ENCODE measurements around the gene PLPP3. TPM values are rescaled to one million over a fixed set of nuclear protein-coding genes. Genes with fewer than 3 reads are reported as not detected.

Gene PLPP3
- total RNA-seq, 1 experiment from 2014 or later, result 26.7 TPM

GRCh38 chr1:56561227-56562019 lies 17.9 kb downstream of the PLPP3 start:
- no peak overlapping the region for H3K9ac ChIP-seq (ENCODE audit: extremely low read depth, insufficient read length, low read length)
- Mint-ChIP-seq H3K9me3 (no peaks in the 10 kb centered on the region), H3K27ac (peak overlapping the region in 1 of 3 experiments; percentile 83; a peak in 1 of 7 replicates), H3K36me3 (ENCODE audit: insufficient read depth in 1 of 3, low read depth in 3 of 3) (peaks cover 0 to 4% (median 2%) of the 10 kb centered on the region in 3 experiments; a peak in 3 of 7 replicates), H3K4me1 (peaks cover 73% of the 10 kb centered on the region in 2 experiments), H3K4me3 (no peak overlapping the region), H3K27me3 (ENCODE audit: low read depth) (no peaks in the 10 kb centered on the region)
- H2BK12ac ChIP-seq (ENCODE audit: insufficient read length, low read depth, low read length), result no peak overlapping the region
- no peak overlapping the region for H2BK120ac ChIP-seq (ENCODE audit: low read depth, low read length, poor library complexity, severe bottlenecking)
- H4K8ac ChIP-seq (replicated peaks; ENCODE audit: insufficient read length, low read depth, low read length), result no peak overlapping the region
- H3K56ac ChIP-seq (ENCODE audit: insufficient read length, low read depth, low read length), result no peak overlapping the region
- no peak overlapping the region for H3K14ac ChIP-seq (ENCODE audit: insufficient read depth, low read length)
- peaks cover 28% of the 10 kb centered on the region; the same call in 1 of the 2 replicates for H3K79me2 ChIP-seq (ENCODE audit: insufficient read depth, low read length)
- no peaks in the 10 kb centered on the region for H3K9me3 ChIP-seq (ENCODE audit: control insufficient read depth, low read depth, low read length)
- H3K27me3 ChIP-seq (ENCODE audit: insufficient read depth, low read length), result no peaks in the 10 kb centered on the region
- no peak overlapping the region for H2BK5ac ChIP-seq (ENCODE audit: insufficient read length, low read length)
- H3K27ac ChIP-seq (ENCODE audit: insufficient read length, low read depth, low read length), result no peak overlapping the region
- WGBS (ENCODE audit: extremely low coverage, insufficient read length, low lambda C conversion rate), result no CpG with 5 or more reads among the region's 8 CpGs
- no peak overlapping the region for H2AFZ ChIP-seq (ENCODE audit: low read length)
- H3K79me1 ChIP-seq (ENCODE audit: insufficient read depth, low read depth, low read length, poor library complexity, severe bottlenecking), result no peaks in the 10 kb centered on the region
- no peaks in the 10 kb centered on the region for H3K23me2 ChIP-seq (ENCODE audit: insufficient read length, low read depth, low read length, poor library complexity, severe bottlenecking)
- no peak overlapping the region for H3K23ac ChIP-seq (ENCODE audit: insufficient read length, low read depth, low read length)
- no peak overlapping the region for H3T11ph ChIP-seq (ENCODE audit: low read length)
- no peak for DNase-seq
- no peak overlapping the region for H3K4ac ChIP-seq (ENCODE audit: low read depth, low read length)
- no peak overlapping the region for H2BK20ac ChIP-seq (ENCODE audit: low read depth, low read length, poor library complexity, severe bottlenecking)
- TF ChIP-seq CTCF (conservative IDR thresholded peaks at IDR 0.05), result no peak
- H4K20me1 ChIP-seq (ENCODE audit: control insufficient read depth, insufficient read depth, insufficient read length), result no peaks in the 10 kb centered on the region
- no peak overlapping the region for H3K4me2 ChIP-seq (ENCODE audit: insufficient read depth, insufficient read length, low read length)
- H4K5ac ChIP-seq (ENCODE audit: insufficient read length, low read depth, low read length), result no peak overlapping the region
- H2BK15ac ChIP-seq (ENCODE audit: low read depth, low read length), result no peak overlapping the region
- no peak overlapping the region for H3K18ac ChIP-seq (ENCODE audit: insufficient read length, low read depth, low read length)
- no peak overlapping the region for H2AK5ac ChIP-seq (ENCODE audit: insufficient read length, low read length)
- peaks cover 30% of the 10 kb centered on the region for H3K4me1 ChIP-seq (ENCODE audit: insufficient read depth, low read length)
- H4K91ac ChIP-seq (ENCODE audit: insufficient read length, low read depth, low read length), result no peak overlapping the region

All from H9 (cell line).